A673 (cell line): ENCODE data around the gene BCL6. TPM values are rescaled to one million over a fixed set of nuclear protein-coding genes. Genes with fewer than 3 reads are reported as not detected.

Source experiments
- BruUV-seq: library from RNA; stranded (reverse); fragments of 400-500 nt; replicated peaks from 2 replicates; lab custom pipeline; 2021; lab: Mats Ljungman, UMichigan
- CTCF ChIA-PET: fragments of 300-600 bp; sonication (Branson Sonifier 250); formaldehyde crosslinking; loops from one replicate; lab custom pipeline; 2022; ENCODE audit warnings: antibody characterized with exemption; lab: Charles Lee
- POLR2A ChIA-PET: fragments of 300-600 bp; sonication (Branson Sonifier 250); formaldehyde crosslinking; loops from one replicate; lab custom pipeline; 2022; ENCODE audit warnings: antibody characterized with exemption; ENCODE audit not compliant: low non-redundant PET; lab: Charles Lee
- DNase-seq: peaks from one replicate; pipeline ENCODE4 v3.0.0-alpha.2; 2015; ENCODE audit warnings: low spot score
- H3K27ac ChIP-seq: fragments of 200-600 bp; sonication (generic); 2 replicates; pipeline ENCODE4 v1.5.1; 2016; ENCODE audit warnings: mixed run types, low read depth, mild to moderate bottlenecking, mixed read lengths, antibody characterized with exemption, low read length; ENCODE audit not compliant: poor library complexity, severe bottlenecking
- H3K27me3 ChIP-seq: fragments of 200-600 bp; sonication (generic); replicated peaks from 2 replicates; pipeline ENCODE4 v1.6.1; 2017; ENCODE audit warnings: mixed run types, low read depth, mild to moderate bottlenecking, mixed read lengths, antibody characterized with exemption, low read length; ENCODE audit not compliant: insufficient read depth, poor library complexity
- H3K36me3 ChIP-seq: fragments of 200-600 bp; sonication (generic); 2 replicates; pipeline ENCODE4 v1.6.1; 2016; ENCODE audit warnings: mixed run types, mild to moderate bottlenecking, mixed read lengths, antibody characterized with exemption, low read length; ENCODE audit not compliant: insufficient read depth, poor library complexity, severe bottlenecking
- H3K4me1 ChIP-seq: fragments of 200-600 bp; sonication (generic); 2 replicates; pipeline ENCODE4 v1.6.1; 2017; ENCODE audit warnings: mixed run types, mild to moderate bottlenecking, mixed read lengths, antibody characterized with exemption, low read length; ENCODE audit not compliant: insufficient read depth, poor library complexity, severe bottlenecking
- H3K4me3 ChIP-seq: fragments of 200-600 bp; sonication (generic); 2 replicates; pipeline ENCODE4 v1.5.1; 2016; ENCODE audit warnings: low read depth, mixed run types, mild to moderate bottlenecking, mixed read lengths, low read length; ENCODE audit not compliant: poor library complexity, severe bottlenecking
- H3K9me3 ChIP-seq: fragments of 200-600 bp; sonication (generic); 2 replicates; pipeline ENCODE4 v1.6.1; 2016; ENCODE audit warnings: mixed run types, low read depth, mild to moderate bottlenecking, mixed read lengths, antibody characterized with exemption, low read length; ENCODE audit not compliant: poor library complexity, severe bottlenecking
- EZH2 ChIP-seq: fragments of 200-600 bp; sonication (generic); IDR thresholded peaks from 2 replicates; pipeline ENCODE4 v1.6.1; 2017; ENCODE audit warnings: borderline replicate concordance, low read depth, mild to moderate bottlenecking, mixed read lengths, antibody characterized with exemption, low read length; ENCODE audit not compliant: poor library complexity, severe bottlenecking
- intact Hi-C: fragments of 100-400 bp; cut with micrococcal nuclease; formaldehyde crosslinking; loops from one replicate; pipeline ENCODE4 v1.10.0; 2022; ENCODE audit not compliant: unreplicated experiment
- total RNA-seq: library from RNA; stranded (reverse); gene quantifications from 2 replicates; pipeline ENCODE4 v1.2.3, GENCODE V29; 2021
- TF ChIP-seq, protein P1 (sequence below): fragments of 300-800, 200-600 bp; sonication (generic); conservative IDR thresholded peaks from 2 replicates; pipeline ENCODE4 v1.5.1; 2017; ENCODE audit warnings: low read depth, mild to moderate bottlenecking, antibody characterized with exemption, low read length, moderate library complexity, mixed read lengths

Gene BCL6
- total RNA-seq, 1 experiment from 2014 or later = 30.3 TPM

DNA sequence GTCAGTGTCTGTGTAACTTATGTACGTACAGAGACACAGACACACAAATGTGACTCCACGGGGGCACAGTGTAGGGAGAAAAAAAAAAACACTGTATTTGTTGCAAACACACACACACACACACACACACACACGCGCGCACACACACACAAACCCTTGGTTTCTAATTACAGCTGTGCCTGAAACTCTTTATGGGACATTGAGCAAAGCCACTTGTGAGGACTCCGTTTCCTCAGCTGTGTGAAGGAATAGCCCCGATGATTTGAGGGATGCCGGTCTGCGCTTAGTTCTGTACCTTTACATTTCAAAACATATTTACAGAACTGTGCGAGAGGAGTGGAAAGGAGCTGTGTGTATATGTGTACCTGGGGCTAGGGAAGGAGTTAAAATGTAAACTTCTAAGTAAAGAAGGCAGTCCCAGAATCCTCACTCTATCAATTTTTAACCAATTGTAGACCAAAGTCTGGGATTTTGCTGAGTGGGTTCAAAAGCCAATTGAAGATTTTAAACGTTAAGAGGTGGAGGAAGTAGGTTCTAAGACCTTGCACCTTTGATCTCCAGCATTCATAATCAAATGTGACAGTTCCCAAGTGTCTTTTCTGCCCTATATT lies 5.3 kb upstream of the BCL6 start:
- Histone ChIP-seq H3K4me1 (peaks cover 22% of the 10 kb centered on the region), H3K4me3 (no peak overlapping the region), H3K27me3 (no peaks in the 10 kb centered on the region), H3K9me3 (no peaks in the 10 kb centered on the region), H3K36me3 (no peaks in the 10 kb centered on the region), H3K27ac (no peak overlapping the region)
- ChIA-PET CTCF (interaction anchor here (2.4 kb wide), 1 partner anchor 10 kb away, joined by 7 read pairs; no protein-coding TSS in a partner anchor), POLR2A (no interaction called here)
- BruUV-seq = no TSS peak
- TF ChIP-seq, protein P1, sequence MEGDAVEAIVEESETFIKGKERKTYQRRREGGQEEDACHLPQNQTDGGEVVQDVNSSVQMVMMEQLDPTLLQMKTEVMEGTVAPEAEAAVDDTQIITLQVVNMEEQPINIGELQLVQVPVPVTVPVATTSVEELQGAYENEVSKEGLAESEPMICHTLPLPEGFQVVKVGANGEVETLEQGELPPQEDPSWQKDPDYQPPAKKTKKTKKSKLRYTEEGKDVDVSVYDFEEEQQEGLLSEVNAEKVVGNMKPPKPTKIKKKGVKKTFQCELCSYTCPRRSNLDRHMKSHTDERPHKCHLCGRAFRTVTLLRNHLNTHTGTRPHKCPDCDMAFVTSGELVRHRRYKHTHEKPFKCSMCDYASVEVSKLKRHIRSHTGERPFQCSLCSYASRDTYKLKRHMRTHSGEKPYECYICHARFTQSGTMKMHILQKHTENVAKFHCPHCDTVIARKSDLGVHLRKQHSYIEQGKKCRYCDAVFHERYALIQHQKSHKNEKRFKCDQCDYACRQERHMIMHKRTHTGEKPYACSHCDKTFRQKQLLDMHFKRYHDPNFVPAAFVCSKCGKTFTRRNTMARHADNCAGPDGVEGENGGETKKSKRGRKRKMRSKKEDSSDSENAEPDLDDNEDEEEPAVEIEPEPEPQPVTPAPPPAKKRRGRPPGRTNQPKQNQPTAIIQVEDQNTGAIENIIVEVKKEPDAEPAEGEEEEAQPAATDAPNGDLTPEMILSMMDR = no peak
- TF ChIP-seq EZH2 = no peak
- DNase-seq = no peak
- intact Hi-C loops = no loop called here

DNA sequence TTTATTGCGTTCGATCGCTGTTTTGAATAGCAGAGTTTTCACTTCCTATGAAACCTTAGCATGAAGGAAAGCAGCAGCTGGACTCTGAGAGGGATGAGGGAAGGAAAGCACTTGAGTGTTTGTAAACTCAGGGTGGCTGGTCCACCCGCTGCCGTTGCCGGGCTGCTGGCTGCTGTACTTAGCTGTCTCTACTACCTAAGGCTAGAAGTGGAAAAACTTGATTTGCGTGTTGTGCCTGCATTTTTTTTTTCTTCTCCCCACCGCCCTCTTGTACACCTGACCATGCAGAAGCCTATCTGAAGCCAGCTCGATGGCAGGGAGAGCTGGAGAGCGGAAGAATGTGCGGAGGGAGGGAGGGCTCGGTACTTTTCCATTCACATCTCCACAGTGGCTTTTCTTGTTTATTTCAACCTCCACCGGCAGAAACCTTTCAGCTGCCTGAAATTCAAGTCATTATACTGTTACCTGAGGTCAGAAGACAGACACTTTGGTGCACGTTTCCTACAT lies 4.8 kb upstream of the BCL6 start:
- ChIA-PET POLR2A (no interaction called here), CTCF (interaction anchor here (2.4 kb wide), 1 partner anchor 9 kb away, joined by 7 read pairs; no protein-coding TSS in a partner anchor)
- H3K27me3 ChIP-seq = no peaks in the 10 kb centered on the region
- no peak overlapping the region for H3K27ac ChIP-seq
- no peak for DNase-seq
- H3K4me1 ChIP-seq = peaks cover 22% of the 10 kb centered on the region
- no peak overlapping the region for H3K4me3 ChIP-seq
- TF ChIP-seq, protein P1 = no peak
- no peak for TF ChIP-seq EZH2
- no peaks in the 10 kb centered on the region for H3K36me3 ChIP-seq
- no peaks in the 10 kb centered on the region for H3K9me3 ChIP-seq
- BruUV-seq = no TSS peak
- intact Hi-C loops = no loop called here

DNA sequence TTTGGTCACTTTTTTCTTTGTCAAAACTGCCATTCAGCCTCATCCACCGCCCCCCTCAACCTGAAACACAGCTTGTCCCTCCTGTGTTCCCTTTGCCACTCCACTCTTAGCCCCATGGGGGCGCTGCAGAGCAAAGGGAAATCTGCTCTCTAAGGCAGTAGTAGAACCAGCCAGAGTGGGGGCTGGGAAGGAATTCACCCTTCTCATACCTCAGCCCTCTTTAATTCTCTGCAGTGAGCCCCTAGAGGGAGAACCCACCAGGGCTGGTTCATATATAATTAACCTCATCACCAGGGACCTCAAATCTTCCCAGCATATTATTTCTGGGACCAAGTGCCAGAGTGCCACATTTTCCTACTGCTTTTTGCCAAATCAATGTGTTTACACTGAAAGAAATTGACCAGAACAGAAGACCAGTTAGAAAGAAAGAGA lies 2.8 kb upstream of the BCL6 start:
- Histone ChIP-seq H3K27me3 (no peaks in the 10 kb centered on the region), H3K4me3 (no peak overlapping the region), H3K36me3 (no peaks in the 10 kb centered on the region), H3K27ac (peak overlapping the region; percentile 75), H3K4me1 (peaks cover 22% of the 10 kb centered on the region), H3K9me3 (no peaks in the 10 kb centered on the region)
- no TSS peak for BruUV-seq
- DNase-seq = peak; percentile 94
- POLR2A ChIA-PET = no interaction called here
- TF ChIP-seq, protein P1 = peak; percentile 96
- TF ChIP-seq EZH2 = no peak
- intact Hi-C loops = loop anchor here (10.0 kb wide), 7 partner anchors 297 to 1077 kb away; no protein-coding TSS in a partner anchor
- CTCF ChIA-PET = interaction anchor here (1.1 kb wide), 1 partner anchor 1206 kb away, joined by 3 read pairs; no protein-coding TSS in a partner anchor
